ENCODE results near the gene AKT1. TPM values are rescaled to one million over a fixed set of nuclear protein-coding genes. Genes with fewer than 3 reads are reported as not detected.

Gene AKT1
- total RNA-seq, 4 donors from 2014 or later, result 44.4 to 70.4 (median 57.0) TPM

GRCh38 chr14:104794099-104794498 is 1.4 kb downstream of the AKT1 start:
- H3K9me3 ChIP-seq, result no peaks in the 10 kb centered on the region
- peak overlapping the region; percentile 60 to 89 (median 68) for H3K4me3 ChIP-seq
- TF ChIP-seq POLR2A (IDR thresholded peaks at IDR 0.05) (no peak), CTCF (IDR thresholded peaks at IDR 0.05 in 4 of 5, conservative IDR thresholded peaks at IDR 0.05 in 1 of 5) (no peak)
- intact Hi-C loops (cut with DNase I; ENCODE audit: low total_unique reads) (loop anchor here (1.0 kb wide), 1 partner anchor 25 kb away; no protein-coding TSS in a partner anchor), in situ Hi-C loops (cut with MboI; ENCODE audit: low sequenced_read_pairs in 4 of 4) (no loop called here)
- H3K27me3 ChIP-seq, result no peaks in the 10 kb centered on the region
- peaks cover 35 to 37% of the 10 kb centered on the region in 2 donors for H3K4me1 ChIP-seq
- H3K27ac ChIP-seq, result peak overlapping the region in 2 of 4 donors; percentile 65 to 68
- peaks cover 0 to 21% of the 10 kb centered on the region in 2 donors for H3K36me3 ChIP-seq
- ATAC-seq (no peak), DNase-seq (no peak)

- intact Hi-C loops (cut with DNase I; ENCODE audit: low total_unique reads) (no loop called here), in situ Hi-C loops (cut with MboI; ENCODE audit: low sequenced_read_pairs in 4 of 4) (no loop called here)
- TF ChIP-seq POLR2A (IDR thresholded peaks at IDR 0.05) (no peak), CTCF (IDR thresholded peaks at IDR 0.05 in 4 of 5, conservative IDR thresholded peaks at IDR 0.05 in 1 of 5) (no peak)
- peaks cover 35 to 37% of the 10 kb centered on the region in 2 donors for H3K4me1 ChIP-seq
- no peaks in the 10 kb centered on the region for H3K9me3 ChIP-seq
- peak overlapping the region in 1 of 4 donors; percentile 68 for H3K27ac ChIP-seq
- DNase-seq, result no peak
- H3K4me3 ChIP-seq, result peak overlapping the region in 1 of 4 donors; percentile 73
- H3K27me3 ChIP-seq, result no peaks in the 10 kb centered on the region
- peaks cover 0 to 21% of the 10 kb centered on the region in 2 donors for H3K36me3 ChIP-seq
- ATAC-seq, result no peak
Observed at GRCh38 chr14:104793703-104793959, 1.9 kb downstream of the AKT1 start.

DNA sequence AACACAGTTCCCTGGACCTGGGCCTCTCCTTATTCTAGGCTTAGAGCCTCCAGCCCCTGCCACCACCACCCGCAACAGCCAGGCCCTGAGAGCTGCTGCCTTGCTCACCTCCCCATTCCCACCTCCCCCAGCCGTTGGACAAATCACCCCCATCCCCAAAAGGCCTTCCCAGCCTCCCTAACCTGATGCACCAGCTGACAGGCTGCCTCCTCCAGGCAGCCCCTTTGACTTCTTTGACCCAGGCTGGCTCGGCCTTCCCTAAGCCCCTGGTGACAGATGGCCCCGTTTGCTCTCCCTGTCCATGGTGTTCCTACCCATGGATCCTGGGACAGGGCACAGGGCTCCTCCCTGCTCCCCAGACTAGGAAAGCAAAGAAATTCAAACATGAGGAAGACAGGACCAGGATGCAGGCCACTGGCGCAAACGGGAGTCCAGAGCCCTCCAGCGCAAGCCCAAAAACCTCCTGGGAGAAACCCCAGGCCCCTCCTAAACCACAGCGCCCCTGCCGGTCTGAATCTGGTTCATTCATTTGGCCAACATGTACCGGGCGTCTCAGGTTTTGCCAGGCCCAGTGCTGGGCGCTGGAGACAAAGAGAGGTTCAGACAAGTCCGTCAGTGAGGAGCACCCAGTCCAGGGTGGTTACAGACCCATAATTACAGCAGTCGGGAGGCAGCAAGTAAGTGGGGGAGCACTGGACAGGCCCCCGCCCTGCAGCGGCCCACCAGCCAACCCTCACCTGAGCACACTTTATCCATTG is 2.4 kb downstream of the AKT1 start:
- intact Hi-C loops (cut with DNase I; ENCODE audit: low total_unique reads), result no loop called here
- in situ Hi-C loops (cut with MboI; ENCODE audit: low sequenced_read_pairs in 4 of 4), result no loop called here
- no peak for ATAC-seq
- Histone ChIP-seq H3K4me3 (no peak overlapping the region), H3K27me3 (no peaks in the 10 kb centered on the region), H3K27ac (peak overlapping the region in 2 of 4 donors; percentile 55 to 62), H3K4me1 (peaks cover 35 to 37% of the 10 kb centered on the region in 2 donors), H3K9me3 (no peaks in the 10 kb centered on the region), H3K36me3 (peaks cover 0 to 21% of the 10 kb centered on the region in 2 donors)
- TF ChIP-seq CTCF (IDR thresholded peaks at IDR 0.05 in 4 of 5, conservative IDR thresholded peaks at IDR 0.05 in 1 of 5) (no peak), POLR2A (IDR thresholded peaks at IDR 0.05) (no peak)
- DNase-seq, result no peak

- Histone ChIP-seq H3K9me3 (no peaks in the 10 kb centered on the region), H3K27me3 (no peaks in the 10 kb centered on the region), H3K4me1 (peaks cover 35 to 39% of the 10 kb centered on the region in 2 donors), H3K36me3 (peaks cover 0 to 21% of the 10 kb centered on the region in 2 donors), H3K4me3 (no peak overlapping the region), H3K27ac (peak overlapping the region in 2 of 4 donors; percentile 55 to 62)
- DNase-seq (peak in 1 of 2 donors; percentile 63), ATAC-seq (no peak)
- TF ChIP-seq CTCF (IDR thresholded peaks at IDR 0.05 in 4 of 5, conservative IDR thresholded peaks at IDR 0.05 in 1 of 5), result no peak
- TF ChIP-seq POLR2A (IDR thresholded peaks at IDR 0.05), result no peak
- intact Hi-C loops (cut with DNase I; ENCODE audit: low total_unique reads) (no loop called here), in situ Hi-C loops (cut with MboI; ENCODE audit: low sequenced_read_pairs in 4 of 4) (no loop called here)
Observed at GRCh38 chr14:104792101-104792884, 3.3 kb downstream of the AKT1 start.
